ENCODE data around the gene ZSWIM4.

- TF ChIP-seq EZH2 (IDR thresholded peaks at IDR 0.05; ENCODE audit: low read depth, unreplicated experiment) (no peak), CTCF (conservative IDR thresholded peaks at IDR 0.05; ENCODE audit: low read depth in 2 of 2) (no peak), POLR2AphosphoS5 (IDR thresholded peaks at IDR 0.05; ENCODE audit: low read depth) (no peak), JUNB (IDR thresholded peaks at IDR 0.05; ENCODE audit: unreplicated experiment) (no peak), EZH2phosphoT487 (IDR thresholded peaks at IDR 0.05; ENCODE audit: unreplicated experiment) (no peak), REST (IDR thresholded peaks at IDR 0.05; ENCODE audit: unreplicated experiment) (no peak), CREB1 (CRISPR knock-in tag; IDR thresholded peaks at IDR 0.05; ENCODE audit: low read depth) (no peak)
Measured at GRCh38 chr19:13861392-13861713, 66.1 kb downstream of the ZSWIM4 start.

Data from GM23338 (cell line).